ENCODE measurements around the gene TRABD2B.
"Not testable (repeated sequence)": the region's sequence is repeated elsewhere in the genome, so short reads cannot be mapped to it uniquely, and the experiment has no call there.

TRABD2B gene

DNA sequence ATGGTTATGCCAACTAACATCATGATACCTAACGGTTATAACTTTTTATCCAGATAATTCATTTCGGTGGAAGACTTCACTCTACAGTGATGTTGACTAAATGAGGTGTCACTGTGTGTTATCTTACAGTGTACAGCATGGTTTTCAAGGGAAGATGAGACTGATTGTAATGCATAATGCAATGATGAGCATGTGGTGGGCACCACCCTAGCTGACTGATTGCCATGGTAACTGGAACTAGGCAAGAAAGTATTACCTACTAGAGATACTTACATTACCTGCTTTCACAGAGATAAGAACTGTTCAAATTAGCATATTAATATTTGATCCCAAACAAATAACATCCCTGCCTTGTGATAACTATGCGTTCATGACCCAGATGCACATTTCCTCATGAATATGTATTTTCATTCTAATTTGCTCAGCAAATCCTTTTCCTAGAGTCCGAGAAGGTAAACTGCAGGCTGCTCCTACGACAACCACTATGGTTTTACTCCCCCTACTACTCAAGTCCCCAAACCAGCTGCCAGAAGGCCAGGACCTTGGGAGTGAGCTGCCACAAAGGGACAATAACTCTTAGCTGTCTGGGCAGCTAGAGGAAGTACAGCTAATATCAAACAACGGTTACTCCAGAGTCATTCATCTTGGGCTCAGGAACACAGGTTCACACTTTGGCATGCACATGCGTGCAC is 29.2 kb downstream of the TRABD2B start:
- no peak for DNase-seq (ENCODE audit: low read depth, low spot score)

DNA sequence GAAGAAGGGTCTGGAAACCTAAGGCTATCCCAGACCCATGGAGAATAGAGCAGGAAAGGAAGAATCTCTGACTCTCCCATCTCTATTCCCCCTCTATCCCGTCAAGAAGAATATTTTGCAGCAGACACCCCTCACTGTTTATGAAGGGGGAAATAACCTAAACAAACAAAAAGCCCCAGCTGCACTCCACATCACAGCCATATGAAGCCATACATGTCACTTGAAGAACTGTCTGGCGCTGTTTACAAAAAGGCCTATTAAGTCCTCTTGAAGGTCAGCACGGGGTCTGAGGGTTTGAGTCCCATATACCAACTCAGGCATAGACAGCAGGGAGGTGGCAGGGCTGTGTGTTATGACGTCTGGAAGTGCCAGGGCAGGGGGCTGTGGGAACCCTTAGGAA is 31.4 kb downstream of the TRABD2B start:
- DNase-seq (ENCODE audit: low read depth, low spot score), result no peak

DNA sequence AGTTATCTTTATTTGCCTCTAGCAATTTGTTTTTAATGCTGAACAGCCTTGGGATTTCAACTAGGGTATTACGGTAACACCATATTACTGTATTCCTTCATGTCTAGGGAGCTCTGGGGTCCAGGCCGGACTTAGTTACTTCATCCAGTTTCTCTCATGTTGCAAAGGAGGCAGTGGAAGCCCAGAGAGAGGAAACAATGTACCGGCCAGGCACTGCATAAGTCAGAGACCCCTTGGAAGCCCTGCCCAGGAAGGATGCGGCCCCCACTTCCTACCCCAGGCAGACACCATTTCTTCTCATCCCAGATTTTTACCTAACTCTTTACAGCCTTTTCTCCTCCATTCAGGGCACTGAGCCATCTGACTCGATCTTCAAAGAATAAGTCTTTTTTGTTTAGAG is 32.5 kb downstream of the TRABD2B start:
- DNase-seq (ENCODE audit: low read depth, low spot score), result no peak

DNA sequence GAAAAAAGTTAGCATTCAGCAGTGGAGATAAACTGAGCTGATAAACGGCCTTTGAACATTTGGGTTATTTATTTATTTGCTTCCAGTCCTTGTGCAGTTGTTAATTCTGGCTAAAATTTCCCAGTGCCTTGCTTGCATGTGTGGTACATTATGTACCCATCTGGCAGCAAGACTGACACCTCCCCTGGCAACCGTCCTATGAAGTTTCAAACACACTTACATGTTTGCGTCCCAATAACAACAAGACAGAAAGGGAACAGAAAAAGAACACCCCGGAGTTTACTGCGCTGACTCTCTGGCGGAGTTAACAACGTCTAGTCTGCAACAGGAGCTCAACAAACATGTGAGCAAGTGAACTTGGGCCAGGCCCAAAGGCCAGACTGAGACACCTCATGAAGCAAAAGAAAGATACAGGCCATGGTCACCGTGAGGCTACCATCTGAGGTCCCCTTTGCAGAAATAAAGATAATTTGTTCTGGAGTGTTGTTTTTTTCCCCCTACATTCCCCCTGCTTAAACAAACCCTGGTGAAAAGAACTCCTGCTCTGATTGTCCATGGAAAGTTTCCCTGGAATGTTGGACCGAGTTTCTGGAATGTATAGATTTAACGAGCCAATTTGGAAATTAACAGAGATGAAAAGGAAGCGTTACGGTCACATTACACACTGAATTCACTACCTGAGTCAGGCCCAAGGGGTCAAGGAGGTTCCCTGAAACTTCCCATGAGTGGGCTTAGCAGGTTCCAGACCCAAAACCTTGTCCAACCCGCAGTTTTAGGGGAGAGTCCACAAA is 33.4 kb downstream of the TRABD2B start:
- DNase-seq (ENCODE audit: low read depth, low spot score), result peak; percentile 53

DNA sequence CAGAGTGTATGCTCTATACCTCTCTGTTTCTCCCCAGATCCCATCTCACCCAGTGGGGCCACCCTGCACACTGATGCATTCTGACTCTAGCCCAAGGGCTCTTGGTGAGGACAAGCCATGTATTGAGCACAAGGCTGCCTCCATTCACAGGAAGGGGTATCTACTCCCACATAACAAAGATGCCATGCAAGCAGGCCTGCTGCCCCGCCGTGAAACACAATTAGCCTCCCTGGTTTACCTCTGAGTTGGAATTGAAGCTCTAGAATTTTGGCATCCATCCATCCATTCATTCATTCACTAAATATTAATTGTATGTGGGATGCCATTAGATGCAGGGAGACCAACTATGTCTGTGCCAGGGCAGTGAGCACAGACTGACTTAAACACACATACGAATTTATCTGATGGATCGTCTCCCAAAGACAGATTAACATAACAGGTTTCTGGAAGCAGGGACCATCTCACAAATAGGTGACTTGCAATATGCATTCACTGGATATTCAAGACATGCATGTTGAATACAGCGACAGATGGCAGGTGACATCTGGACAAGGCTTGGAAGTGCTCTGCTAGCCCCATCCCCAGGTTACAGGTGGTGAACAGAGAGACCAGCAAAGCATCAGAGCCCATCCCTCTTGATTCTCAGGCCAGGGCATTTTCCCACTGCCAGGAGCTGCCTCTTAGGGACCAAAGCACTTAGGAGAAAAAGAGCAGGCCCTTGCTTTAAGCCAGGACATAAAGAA is 34.3 kb downstream of the TRABD2B start:
- DNase-seq (ENCODE audit: low read depth, low spot score), result no peak

DNA sequence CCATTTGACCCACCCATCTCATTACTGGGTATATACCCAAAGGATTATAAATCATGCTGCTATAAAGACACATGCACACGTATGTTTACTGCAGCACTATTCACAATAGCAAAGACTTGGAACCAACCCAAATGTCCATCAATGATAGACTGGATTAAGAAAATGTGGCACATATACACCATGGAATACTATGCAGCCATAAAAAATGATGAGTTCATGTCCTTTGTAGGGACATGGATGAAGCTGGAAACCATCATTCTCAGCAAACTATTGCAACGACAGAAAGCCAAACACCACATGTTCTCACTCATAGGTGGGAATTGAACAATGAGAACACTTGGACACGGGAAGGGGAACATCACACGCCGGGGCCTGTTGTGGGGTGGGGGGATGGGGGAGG is 35.4 kb downstream of the TRABD2B start:
- not testable (repeated sequence) for DNase-seq (ENCODE audit: low read depth, low spot score)

DNA sequence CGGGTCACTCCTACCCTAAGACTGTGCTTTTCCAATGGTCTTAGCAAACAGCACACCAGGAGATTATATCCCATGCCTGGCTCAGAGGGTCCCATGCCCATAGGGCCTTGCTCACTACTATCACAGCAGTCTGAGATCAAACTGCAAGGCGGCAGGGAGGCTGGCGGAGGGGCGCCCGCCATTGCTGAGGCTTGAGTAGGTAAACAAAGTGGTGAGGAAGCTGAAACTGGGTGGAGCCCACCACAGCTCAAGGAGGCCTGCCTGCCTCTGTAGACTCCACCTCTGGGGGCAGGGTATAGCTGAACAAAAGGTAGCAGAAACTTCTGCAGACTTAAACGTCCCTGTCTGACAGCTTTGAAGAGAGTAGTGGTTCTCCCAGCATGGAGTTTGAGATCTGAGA is 40.7 kb downstream of the TRABD2B start:
- DNase-seq (ENCODE audit: low read depth, low spot score), result not testable (repeated sequence)

DNA sequence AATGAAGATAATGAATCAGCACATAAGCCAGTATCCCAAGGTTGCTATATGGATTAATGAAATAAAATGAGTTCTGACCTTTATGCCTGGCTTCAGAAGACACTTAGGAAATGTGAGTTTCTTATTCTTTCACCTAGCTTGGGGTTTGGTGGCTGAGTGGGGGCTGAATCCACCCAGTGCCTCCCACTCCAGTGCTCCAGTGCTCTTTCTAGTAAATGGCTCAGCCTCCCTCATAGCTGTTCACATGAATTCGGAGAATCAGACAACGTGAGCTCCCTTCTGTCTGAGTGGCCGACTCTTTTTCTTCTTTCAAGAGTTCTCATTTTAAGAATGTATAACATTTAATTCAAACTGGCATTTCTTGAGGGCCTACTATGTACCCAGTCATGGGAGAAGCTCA is 43.5 kb downstream of the TRABD2B start:
- DNase-seq (ENCODE audit: low read depth, low spot score), result no peak

DNA sequence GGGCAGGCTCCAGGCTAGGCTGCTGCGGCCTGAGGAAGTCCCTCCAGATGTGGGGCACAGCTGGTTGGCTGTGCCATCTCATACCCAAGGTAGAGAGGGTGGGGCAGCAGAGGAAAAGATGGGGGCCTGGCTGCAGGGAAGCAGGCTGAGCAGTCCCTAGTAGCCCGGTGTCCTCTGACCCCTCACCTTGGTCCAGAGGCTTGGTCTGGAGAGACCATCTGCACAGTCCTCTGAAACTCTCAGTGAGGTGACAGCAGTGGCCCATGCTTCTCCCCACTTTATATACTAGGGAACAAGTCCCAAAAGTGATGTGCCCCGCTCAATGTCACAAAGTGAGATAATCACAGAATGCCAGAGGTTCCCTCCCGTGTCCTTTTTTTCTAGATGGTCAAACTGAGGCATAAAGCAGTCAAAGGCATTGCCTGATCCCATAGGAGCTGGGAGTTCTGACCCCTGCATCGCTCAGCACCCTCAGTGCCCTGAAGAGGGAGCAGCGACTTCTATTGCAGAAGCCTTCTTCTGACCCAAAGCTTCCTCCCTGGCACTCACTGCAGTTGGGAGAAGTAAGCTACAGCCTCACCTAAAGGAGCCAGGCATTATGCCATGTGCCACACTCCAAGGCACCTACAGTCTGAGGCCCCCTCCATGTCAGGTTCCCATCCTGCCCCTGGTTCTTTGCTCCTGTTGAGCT is 45.5 kb downstream of the TRABD2B start:
- DNase-seq (ENCODE audit: low read depth, low spot score), result no peak

DNA sequence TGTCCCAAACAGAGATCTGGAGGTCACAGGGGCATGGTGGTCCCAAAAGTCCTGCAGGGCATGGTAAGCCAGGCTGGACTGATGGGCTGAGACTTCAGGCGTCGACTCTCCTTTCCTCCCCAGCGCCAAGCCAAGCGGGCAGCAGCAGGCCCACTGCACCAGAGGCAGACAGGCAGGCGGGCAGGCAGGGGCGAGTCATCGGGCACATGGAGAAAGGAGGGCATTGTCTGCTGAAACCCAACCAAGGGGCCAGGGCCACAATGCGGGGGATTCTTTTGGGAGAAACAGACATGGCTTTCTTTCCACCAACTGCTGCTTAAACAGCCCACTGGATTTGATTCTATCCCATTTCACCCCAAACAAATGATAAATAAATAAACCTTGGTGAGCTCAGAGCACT is 46.2 kb downstream of the TRABD2B start:
- DNase-seq (ENCODE audit: low read depth, low spot score), result no peak

DNA sequence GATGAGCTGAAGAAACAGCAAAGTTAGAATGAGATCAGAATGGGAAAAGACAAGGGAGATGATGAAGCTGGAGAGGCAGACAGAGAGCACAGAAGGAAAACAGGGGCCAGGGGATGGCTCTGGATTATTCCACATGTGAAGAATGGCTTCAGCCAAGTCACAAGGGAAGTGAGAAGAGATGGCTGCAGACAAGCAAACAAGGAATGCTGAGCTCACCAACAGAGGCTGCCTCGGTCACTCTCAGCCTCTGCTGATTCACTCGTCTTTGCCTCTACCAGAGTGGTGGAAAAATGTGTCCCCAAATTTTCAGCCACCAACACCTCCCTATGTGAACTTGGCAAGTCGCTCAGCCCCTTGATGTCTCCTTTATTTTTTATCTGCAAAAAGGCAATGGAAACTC is 46.7 kb downstream of the TRABD2B start:
- DNase-seq (ENCODE audit: low read depth, low spot score), result no peak

DNA sequence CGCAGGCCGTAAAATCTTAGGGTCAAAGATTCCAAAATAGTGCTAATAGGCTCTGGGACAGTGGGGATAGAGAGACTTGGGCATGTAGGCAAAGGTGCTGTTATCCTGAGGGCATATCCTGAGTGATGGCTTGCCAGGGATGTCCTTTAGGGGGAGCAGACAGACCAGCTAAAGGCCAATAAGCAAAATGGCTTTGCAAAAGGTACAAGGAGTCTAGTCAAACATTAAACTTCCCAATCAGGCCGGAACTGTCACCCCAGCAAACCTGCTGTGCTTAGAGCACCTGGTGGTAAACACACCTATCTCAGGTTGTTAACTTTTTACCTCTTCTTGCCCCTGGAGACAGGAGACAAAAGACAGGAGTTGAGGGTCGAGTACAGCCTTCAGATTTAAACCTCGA is 49.1 kb downstream of the TRABD2B start:
- DNase-seq (ENCODE audit: low read depth, low spot score), result no peak

DNA sequence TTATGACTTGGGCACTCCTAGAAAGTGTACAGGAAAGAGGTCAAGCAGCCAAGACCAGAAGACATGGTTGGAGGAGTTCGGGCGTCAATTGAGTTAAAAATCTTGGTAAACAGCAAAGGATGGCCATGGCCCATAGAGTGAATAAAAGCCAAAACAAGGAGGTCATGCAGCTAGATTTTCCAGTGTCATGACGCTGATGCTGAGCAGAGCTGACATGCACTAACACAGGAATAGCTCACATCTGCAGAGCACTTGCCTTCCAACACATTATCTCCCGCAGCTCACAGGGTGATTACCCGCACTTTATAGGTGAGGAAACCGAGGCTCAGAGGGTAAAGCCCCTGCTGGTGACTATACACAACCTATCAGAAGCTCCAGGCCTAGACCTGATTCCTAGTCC is 49.7 kb downstream of the TRABD2B start:
- DNase-seq (ENCODE audit: low read depth, low spot score), result no peak

DNA sequence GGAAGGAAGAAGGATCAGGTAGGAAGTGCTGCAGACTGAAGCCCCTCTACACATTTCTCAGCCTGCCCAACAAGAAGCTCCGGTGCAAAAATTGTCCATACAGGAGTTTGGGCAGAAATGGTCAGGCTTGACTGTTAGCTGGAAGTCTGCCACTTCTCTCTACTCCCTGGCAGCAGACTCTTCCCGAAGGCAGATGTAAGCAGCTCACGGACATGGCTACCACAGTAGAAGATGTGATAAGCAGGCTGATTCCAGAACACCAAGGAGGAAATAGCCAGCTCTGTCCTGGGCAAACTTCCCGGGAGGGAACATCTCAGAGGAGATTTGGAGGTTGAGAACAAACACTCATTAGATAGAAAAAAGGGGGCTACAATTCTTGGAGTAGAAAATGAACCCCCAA is 52.6 kb downstream of the TRABD2B start:
- no peak for DNase-seq (ENCODE audit: low read depth, low spot score)

DNA sequence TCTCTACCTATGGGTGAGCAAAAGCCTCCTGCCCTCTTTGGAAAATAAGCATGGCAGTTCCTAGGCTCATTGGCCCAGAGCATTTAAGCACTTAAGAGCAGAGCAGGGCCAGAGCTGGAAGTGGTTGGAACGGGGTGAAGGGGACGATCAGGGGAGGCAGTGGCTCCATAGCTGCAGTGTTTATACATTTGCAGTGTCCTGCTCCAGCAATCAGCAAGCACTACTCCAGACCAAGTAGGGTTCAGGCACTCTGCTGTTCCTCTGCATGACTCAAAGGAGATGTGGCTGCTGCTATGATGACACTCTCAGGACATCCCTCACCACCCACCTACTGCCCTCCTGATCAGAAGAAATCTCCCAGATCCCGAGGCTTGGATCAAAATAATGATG is 55.0 kb downstream of the TRABD2B start:
- no peak for DNase-seq (ENCODE audit: low read depth, low spot score)

DNA sequence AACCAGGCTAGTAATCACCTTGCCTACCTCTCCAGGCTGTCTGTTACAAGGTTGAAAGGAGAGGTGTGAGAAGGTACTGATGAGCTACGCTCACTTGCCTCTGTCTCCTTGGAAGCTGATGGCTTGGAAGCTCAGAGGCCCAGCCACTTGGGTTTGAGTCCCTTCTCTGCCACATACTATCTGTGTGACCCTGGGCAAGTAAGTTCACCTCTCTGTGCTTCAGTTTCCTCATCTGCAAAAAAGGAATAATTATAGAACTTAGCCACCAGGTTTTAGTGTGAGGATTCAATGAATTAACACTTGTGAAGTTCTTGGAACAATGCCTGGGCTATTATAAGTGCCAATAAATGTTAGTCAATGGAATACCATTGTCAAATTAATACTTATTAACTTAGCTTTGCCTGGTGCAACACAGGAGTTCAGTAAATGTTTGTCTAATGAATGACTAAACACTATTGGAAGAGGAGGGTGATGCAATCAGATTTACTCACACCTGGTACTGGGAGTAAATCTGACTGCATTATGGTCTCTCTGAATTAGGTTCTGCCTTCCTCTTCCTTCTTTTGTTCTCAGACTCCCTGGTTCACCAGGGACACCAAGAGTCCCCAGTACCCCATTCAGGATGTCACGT is 55.5 kb downstream of the TRABD2B start:
- no peak for DNase-seq (ENCODE audit: low read depth, low spot score)

DNA sequence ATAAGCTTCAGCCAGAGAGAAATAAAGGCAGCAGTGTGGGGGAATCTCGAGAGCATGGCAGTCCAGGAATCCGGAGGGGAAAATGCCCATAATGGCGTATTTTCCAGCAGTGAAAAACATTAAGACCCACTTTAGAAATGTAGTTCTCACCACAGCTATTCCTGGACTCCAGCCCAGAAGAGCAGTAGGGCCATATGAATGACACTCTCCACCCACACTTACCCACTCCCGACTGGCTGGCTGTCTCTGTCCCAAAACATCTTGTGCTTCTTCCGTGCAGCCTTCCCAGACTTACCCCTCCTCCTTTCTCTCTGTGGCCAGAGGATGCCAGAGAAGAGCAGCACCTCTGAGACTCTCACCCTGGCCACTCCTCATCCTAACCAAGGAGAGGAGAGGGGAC is 56.4 kb downstream of the TRABD2B start:
- DNase-seq (ENCODE audit: low read depth, low spot score), result peak; percentile 81

DNA sequence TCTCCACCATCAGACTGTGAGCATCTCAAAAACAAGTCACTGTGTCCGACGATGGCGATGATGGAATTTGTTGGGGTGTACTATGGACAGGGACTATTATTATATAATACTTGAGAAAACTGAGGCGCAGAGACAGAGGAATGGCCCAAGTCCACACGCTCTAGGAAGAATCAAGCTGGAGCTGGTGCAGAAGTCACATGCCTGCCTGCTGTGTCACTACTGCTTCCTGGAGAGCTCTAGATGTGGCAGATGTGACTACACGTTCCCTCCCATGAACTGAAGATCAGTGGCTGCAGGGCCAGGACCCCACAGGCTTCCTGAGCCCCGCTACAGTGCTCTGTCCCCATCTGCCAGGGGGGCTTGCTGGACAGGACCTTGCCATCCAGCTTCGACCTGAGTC is 56.9 kb downstream of the TRABD2B start:
- DNase-seq (ENCODE audit: low read depth, low spot score), result peak; percentile 20

DNA sequence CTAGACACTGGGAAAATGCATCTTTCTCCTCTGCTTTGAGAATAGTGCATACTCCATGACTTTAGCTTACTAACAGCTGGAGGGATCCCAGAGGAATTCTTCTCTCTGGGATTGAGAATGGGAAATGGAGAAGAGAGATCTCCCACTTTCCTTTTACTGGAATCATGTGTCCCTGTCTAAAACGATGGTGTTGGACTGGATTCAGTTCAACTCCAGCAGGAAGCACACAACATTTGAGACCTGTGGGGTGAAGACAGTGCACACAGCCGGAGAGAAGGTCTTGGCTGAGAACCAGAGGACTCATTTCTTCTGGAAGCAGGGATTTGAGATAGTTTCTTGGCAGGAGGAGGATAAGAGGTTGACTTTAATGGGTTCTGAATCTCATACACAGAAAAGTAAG is 58.7 kb downstream of the TRABD2B start:
- DNase-seq (ENCODE audit: low read depth, low spot score), result no peak

DNA sequence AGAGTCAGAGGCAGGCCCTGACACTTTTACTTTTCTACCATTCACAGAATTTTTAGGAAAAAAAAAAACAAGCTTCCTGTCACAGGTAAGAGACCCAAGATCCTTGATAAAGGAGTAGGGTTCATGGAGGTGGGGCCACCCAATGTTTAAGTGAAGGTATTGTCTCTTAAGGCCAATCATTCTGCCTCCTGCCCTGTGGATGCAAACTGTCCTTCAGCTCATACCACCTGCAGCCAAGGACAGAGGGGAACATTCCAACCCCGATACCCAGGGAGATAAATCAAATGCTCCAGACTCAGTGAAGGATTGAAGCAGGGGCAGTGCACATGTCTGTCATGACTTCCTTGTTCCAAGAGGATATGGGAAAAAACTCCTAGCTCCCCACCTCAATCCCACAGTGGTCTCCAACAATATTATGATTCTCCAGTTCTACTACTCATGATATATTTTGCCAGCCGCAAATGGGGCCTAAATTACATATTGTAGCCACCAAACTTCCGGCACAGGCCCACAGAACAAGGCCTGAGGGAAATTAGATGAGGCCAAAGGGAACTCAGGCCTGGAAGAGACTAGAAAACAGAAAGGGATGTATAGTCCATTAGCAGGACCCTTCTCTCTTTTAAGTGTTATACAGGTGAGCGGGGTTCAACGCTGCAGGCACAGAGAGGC is 59.5 kb downstream of the TRABD2B start:
- no peak for DNase-seq (ENCODE audit: low read depth, low spot score)

DNA sequence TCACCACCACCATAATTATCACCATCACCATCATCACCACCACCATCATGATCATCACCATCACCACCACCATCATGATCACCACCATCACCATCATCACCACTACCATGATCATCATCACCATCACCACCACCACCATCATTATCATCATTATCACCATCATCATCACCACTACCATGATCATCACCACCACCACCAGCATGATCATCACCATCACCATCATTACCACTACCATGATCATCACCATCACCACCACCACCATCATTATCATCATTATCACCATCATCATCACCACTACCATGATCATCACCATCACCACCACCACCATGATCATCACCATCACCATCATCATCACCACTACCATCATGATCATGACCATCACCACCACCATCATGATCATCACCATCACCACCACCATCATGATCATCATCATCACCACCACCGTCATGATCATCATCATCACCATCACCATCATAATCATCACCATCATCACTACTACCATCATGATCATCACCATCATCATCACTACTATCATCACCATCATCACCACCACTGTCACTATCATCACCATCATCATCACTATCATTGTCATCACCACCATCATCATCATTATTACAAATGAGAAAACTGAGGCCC is 60.2 kb downstream of the TRABD2B start:
- DNase-seq (ENCODE audit: low read depth, low spot score), result no peak
